ACHN (cell line): ENCODE measurements around the gene POP4.
"Not testable (repeated sequence)": the region's sequence is repeated elsewhere in the genome, so short reads cannot be mapped to it uniquely, and the experiment has no call there.

Experiments
- DNase-seq: peaks from one replicate; pipeline ENCODE4 v3.0.0-alpha.2; 2015
- in situ Hi-C: cut with HindIII; loops from 2 replicates; pipeline ENCODE4 v1.10.0; 2017; ENCODE audit warnings: low sequenced_read_pairs, low pct_ligation_motif_present, low pct_unique_long_range_greater_than_20kb

POP4 gene

GRCh38 chr19:29605653-29606419 lies at the start of gene POP4:
TSS of gene POP4 (plus strand) at chr19:29606283. CDS start at chr19:29606319, 36 bp downstream.
- DNase-seq: peak; percentile 94
- in situ Hi-C loops: no loop called here

DNA sequence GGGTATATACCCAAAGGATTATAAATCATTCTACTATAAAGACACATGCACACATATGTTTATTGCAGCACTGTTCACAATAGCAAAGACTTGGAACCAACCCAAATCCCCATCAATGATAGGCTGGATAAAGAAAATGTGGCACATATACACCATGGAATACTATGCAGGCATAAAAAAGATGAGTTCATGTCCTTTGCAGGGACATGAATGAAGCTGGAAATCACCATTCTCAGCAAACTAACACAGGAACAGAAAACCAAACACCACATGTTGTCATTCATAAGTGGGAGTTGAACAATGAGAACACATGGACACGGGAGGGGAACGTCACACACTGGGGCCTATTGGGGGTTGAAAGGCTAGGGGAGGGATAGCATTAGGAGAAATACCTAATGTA lies 47.0 kb upstream of the POP4 start:
- DNase-seq, in situ Hi-C loops: not testable (repeated sequence)

DNA sequence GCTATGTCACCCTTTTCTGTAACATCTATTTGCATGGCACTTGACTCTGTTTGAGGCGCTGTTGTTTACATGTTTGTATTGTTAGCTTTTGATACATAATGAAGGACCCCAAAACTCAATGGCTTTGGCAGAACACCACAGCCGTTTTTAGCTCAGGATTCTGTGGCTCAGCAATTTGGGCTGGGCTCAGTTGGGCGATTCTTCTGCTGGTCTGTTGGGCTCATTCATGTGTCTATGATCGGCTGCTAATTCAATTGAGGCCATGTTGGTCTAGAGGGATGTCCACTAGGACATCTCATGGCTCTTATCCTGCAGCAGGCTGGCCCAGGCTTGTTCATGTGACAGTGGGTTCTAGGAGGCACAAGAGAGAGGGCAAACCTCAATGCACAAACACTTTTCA lies 46.3 kb upstream of the POP4 start:
- in situ Hi-C loops: no loop called here
- DNase-seq: no peak

GRCh38 chr19:29560313-29561075 lies 45.6 kb upstream of the POP4 start:
- in situ Hi-C loops: no loop called here
- DNase-seq: no peak

DNA sequence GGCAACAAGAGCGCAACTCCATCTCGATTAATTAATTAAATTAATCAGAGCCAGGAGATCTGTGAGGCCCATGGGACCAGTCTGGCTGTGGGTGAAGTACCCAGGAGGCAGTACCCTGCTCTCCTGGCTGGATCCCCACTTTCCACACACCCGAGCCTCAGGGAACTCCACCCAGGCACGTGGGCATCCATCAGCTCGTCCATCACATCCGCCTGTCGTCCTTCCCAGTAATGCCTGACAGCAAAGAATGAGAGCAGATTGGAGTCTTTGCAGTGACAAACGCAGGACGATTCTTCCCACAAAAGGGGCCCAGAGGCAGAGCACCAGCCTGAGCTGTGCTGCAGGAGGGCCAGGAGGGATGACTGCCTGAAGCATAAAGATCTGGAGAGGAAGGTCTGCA lies 44.5 kb upstream of the POP4 start:
- DNase-seq: no peak
- in situ Hi-C loops: no loop called here

- in situ Hi-C loops: no loop called here
- DNase-seq: no peak
Measured at GRCh38 chr19:29562299-29563297, 43.5 kb upstream of the POP4 start.

- DNase-seq: no peak
- in situ Hi-C loops: no loop called here
Measured at GRCh38 chr19:29563486-29564101, 42.5 kb upstream of the POP4 start.

DNA sequence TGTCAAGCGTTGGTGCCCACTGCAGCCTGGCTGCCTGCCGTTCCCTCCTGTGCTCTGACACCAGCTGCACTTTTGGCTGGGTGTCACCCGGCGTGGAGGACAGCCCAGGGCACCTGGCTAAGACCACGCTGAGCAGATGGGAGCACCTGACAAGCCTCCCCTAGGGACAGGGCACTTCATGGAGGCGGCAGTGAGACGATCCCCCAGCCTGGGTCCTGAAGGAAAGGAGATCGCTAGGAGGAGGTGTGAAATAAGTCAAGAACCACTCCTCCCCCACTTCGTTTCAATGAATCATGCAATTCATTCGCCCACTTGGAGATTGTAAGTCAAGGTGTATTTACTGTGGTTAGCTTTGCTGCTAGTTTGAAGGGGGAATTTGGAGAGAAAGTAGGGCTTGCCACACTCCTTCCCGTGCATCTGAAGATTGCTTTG lies 41.5 kb upstream of the POP4 start:
- no peak for DNase-seq
- in situ Hi-C loops: no loop called here

DNA sequence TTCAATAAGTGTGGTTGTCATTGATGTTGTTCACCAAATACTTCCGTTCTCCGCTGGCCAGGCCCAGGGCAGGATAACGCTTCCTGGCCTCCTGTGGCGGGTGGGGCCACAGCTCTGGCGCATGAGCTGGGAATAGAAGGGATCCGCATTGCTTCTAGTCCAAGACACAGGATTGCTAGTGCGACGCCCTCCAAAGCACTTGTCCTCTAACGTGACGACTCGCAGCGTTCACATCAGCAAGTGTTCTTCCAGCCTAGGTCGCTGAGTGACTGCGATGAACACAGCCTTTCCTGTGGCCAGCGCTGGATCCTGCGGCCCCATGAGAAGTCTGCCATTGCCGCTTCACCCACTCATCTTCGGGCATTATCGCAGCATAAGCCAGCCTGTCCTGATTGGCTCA lies 40.9 kb upstream of the POP4 start:
- in situ Hi-C loops: no loop called here
- DNase-seq: no peak

DNA sequence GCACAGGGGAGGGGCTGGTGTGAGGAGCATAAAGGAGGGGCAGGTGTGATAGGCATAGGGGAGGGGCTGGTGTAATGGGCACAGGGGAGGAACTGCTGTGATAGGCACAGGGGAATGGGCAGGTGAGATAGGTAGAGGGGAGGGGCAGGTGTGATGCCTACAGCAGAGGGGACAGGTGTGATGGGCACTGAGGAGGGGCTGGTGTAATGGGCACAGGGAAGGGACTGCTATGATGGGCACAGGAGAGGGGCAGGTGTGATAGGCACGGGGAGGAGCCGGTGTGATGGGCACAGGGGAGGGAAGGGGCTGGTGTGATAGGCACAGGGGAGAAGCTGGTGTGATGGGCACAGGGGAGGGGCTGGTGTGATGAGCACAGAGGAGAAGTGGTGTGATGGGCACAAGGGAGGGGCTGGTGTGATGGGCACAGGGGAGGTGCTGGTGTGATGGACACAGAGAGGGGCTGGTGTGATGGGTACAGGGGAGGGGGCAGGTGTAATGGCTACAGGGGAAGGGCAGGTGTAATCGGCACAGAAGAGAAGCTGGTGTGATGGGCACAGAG lies 39.5 kb upstream of the POP4 start:
- in situ Hi-C loops: no loop called here
- no peak for DNase-seq

GRCh38 chr19:29567366-29567915 lies 38.6 kb upstream of the POP4 start:
- in situ Hi-C loops: no loop called here
- DNase-seq: no peak

DNA sequence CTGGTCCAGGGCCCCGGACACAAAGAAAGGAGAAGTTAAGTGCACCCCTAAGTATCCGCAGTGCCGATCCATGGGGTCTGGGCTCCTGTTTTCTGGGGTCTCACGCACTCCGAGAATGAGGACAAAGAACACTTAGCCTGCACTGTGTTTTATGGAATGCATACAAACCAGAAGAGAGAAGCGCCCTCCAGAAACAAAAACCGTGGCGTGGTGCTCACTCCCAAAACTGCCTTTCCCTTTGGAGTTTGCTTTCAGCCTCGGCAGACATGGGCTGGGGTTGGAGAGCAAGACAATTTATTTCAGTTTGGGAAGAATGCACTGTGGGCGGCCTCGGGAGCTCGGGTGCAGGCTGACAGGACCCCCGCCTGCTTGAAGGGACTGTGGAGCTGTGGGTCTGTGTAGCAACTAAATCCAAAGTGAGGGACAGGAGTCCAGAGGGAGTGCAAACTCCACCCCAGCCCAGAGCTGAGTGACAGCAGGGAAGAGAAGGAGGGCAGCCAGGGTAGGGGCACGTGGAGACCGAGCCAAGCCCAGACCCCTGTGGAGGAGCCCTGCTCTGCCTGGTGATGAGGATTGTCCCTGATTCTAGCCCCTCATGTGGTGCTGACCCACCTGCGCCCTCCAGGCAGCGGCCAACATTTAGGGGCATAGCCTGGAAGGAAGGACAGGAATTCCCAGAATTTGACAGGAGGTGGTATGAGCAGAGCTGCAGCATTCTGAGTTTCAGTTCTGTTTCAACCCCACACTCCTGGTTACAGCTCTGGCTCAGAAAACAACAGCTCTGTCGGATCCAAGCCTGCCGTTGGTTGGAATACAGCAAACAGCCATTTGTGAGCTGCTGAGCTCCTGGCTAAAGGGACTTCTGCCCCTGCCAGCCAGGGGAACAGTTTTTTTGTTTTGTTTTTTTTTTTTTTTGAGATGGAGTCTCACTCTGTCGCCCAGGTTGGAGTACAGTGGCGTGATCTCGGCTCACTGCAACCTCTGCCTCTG lies 37.8 kb upstream of the POP4 start:
- no peak for DNase-seq
- in situ Hi-C loops: no loop called here

DNA sequence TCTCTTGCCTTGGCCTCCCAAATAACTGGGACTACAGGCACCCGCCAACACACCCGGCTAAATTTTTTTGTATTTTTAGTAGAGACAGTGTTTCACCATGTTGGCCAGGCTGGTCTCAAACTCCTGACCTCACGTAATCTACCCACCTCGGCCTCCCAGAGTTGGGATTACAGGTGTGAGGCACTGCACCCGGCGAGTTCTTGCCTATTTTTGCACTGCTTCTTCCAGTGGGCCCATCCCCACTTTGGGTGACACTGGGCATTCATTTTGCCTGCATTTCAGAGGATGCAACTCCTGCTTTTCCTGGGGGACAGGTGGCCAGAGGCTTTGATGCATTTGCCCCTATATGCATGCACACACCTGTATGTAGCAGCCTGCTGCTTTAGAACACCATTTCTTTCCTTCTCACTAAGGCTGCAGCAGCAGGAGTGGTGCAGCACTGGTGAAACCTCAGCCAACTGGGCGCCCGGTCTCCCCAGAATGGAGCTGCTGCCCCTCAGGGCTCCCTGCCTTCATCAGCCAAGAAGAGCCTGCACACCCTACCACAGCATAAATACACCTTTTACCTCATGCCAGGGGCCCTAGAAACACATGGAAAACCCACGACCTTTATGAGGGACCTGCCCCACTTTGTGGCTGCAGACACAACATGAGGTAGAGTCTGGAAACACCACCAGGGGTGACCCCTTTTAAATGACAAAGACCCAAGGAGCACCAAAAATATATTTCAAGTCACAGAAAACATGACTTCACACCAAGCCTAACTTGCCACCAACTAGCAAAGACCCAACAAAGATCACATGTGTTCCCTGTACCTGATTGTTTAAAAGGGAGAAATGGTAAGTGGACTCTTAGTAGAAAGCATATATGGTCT lies 36.8 kb upstream of the POP4 start:
- no peak for DNase-seq

GRCh38 chr19:29571181-29571580 lies 34.9 kb upstream of the POP4 start:
- DNase-seq: no peak
- in situ Hi-C loops: no loop called here

More for the DNA sequence above, 36.8 kb upstream of the POP4 start:
- in situ Hi-C loops: no loop called here

- no peak for DNase-seq
- in situ Hi-C loops: no loop called here
Measured at GRCh38 chr19:29573486-29573885, 32.6 kb upstream of the POP4 start.

DNA sequence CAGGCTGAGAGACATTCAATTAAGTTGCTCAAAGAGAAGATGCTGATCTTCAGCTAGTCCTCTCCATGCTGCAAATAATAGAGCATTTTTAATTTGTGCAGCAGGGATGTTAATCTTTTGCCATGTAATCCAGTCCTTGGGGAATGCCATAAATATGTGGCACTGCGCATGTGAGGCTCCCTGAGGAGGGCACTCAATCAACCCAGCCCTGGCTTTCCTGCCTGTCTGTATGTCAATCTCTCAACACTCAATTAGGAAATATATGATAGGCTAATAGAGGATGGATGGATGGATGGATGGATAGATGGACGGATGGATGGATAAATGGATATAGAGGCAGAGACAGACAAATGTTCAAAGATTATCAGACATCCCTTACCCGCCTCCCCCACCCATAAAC lies 31.6 kb upstream of the POP4 start:
- in situ Hi-C loops: no loop called here
- DNase-seq: no peak
